ENCODE data around the gene CHCHD2. TPM values are rescaled to one million over a fixed set of nuclear protein-coding genes. Genes with fewer than 3 reads are reported as not detected.

The CHCHD2 gene
- total and polyA plus RNA-seq, 2 of the 13 experiments (the other 11 are each of a cell fraction or from before 2014, with no cell fraction given): 330 to 572 TPM

GRCh38 chr7:56079450-56080185 is 26.7 kb downstream of the CHCHD2 start (continued):
- TF ChIP-seq HMGXB4 (CRISPR knock-in tag; IDR thresholded peaks at IDR 0.05; ENCODE audit: borderline replicate concordance in 1 of 2, low read depth in 1 of 2) (peak; percentile 43 to 72; a peak in 2 of 4 replicates), ZBED4 (CRISPR knock-in tag; IDR thresholded peaks at IDR 0.05; ENCODE audit: borderline replicate concordance) (no peak), MYPOP (CRISPR knock-in tag; IDR thresholded peaks at IDR 0.05) (no peak), ZNF562 (CRISPR knock-in tag; IDR thresholded peaks at IDR 0.05; ENCODE audit: borderline replicate concordance) (no peak), HINFP (CRISPR knock-in tag; IDR thresholded peaks at IDR 0.05; ENCODE audit: low read depth) (no peak), ZNF670 (CRISPR knock-in tag; IDR thresholded peaks at IDR 0.05; ENCODE audit: borderline replicate concordance) (0 out of 2 replicates have a peak, but pooled peaks have one; percentile 40), BHLHE40 (IDR thresholded peaks at IDR 0.05; ENCODE audit: low read length) (no peak), HCFC1 (IDR thresholded peaks at IDR 0.05; ENCODE audit: low read depth, low read length) (no peak), ZNF891 (CRISPR knock-in tag; IDR thresholded peaks at IDR 0.05) (no peak), ZNF362 (CRISPR knock-in tag; IDR thresholded peaks at IDR 0.05; ENCODE audit: borderline replicate concordance) (no peak)

Measured in HepG2 (cell line).